Stimulated activated CD4-positive, alpha-beta T cell treated with anti-CD3 and anti-CD28 coated beads, Interleukin-1b, Interleukin-23, amount 100 ng/mL, for 24 hours (primary cell): ENCODE data around the gene RPP25L.
"Not testable (repeated sequence)": the region's sequence is repeated elsewhere in the genome, so short reads cannot be mapped to it uniquely, and the experiment has no call there.

Experiments
- DNase-seq, 4 experiments: peaks; one replicate each; pipeline ENCODE4 v3.0.0-alpha.2; 2020; ENCODE audit warnings: low read depth in 4 of 4, low spot score in 1 of 4

The RPP25L gene

GRCh38 chr9:34611811-34612787, at the start of gene RPP25L:
TSS of gene RPP25L (minus strand) at chr9:34612097. CDS start at chr9:34611296, 801 bp downstream.
- peak; percentile 52 to 81 (median 75) for DNase-seq

GRCh38 chr9:34659592-34660253, 47.8 kb upstream of the RPP25L start:
- no peak for DNase-seq

- no peak for DNase-seq
Observed at GRCh38 chr9:34658461-34658860, 46.6 kb upstream of the RPP25L start.

GRCh38 chr9:34656992-34657391, 45.1 kb upstream of the RPP25L start:
- DNase-seq, result no peak

- DNase-seq, result no peak
Observed at GRCh38 chr9:34655394-34655793, 43.5 kb upstream of the RPP25L start.

GRCh38 chr9:34654323-34655051, 42.6 kb upstream of the RPP25L start:
- no peak for DNase-seq

GRCh38 chr9:34653151-34654072, 41.5 kb upstream of the RPP25L start:
- DNase-seq, result no peak

GRCh38 chr9:34652602-34653000, 40.7 kb upstream of the RPP25L start:
- DNase-seq, result no peak

- peak in 2 of 4 experiments; percentile 47 to 59 for DNase-seq
Observed at GRCh38 chr9:34651876-34652601, 40.1 kb upstream of the RPP25L start, which contains the start of gene IL11RA. TSS of gene IL11RA (plus strand) at chr9:34652185. CDS start at chr9:34655218, 3,033 bp downstream.

- DNase-seq, result no peak
Observed at GRCh38 chr9:34651321-34651720, 39.4 kb upstream of the RPP25L start.

- DNase-seq, result no peak
Observed at GRCh38 chr9:34650816-34651215, 38.9 kb upstream of the RPP25L start.

GRCh38 chr9:34648673-34649072, 36.8 kb upstream of the RPP25L start:
- DNase-seq, result no peak

- DNase-seq, result no peak
Observed at GRCh38 chr9:34647651-34648050, 35.8 kb upstream of the RPP25L start.

- no peak for DNase-seq
Observed at GRCh38 chr9:34647084-34647403, 35.1 kb upstream of the RPP25L start.

GRCh38 chr9:34646211-34647083, 34.5 kb upstream of the RPP25L start, which contains the start of gene GALT:
TSS of gene GALT (plus strand) at chr9:34646675. CDS start at chr9:34646705, 30 bp downstream.
- DNase-seq, result peak; percentile 91 to 98 (median 94)

- no peak for DNase-seq
Observed at GRCh38 chr9:34644766-34645314, 32.9 kb upstream of the RPP25L start.

GRCh38 chr9:34642679-34643078, 30.8 kb upstream of the RPP25L start:
- no peak for DNase-seq

GRCh38 chr9:34639322-34639721, 27.4 kb upstream of the RPP25L start:
- not testable (repeated sequence) for DNase-seq

GRCh38 chr9:34638138-34638445, 26.2 kb upstream of the RPP25L start:
- DNase-seq, result no peak
